NCI-H1048 (cell line): ENCODE data around the gene TMEM154.
"Not testable (repeated sequence)": the region's sequence is repeated elsewhere in the genome, so short reads cannot be mapped to it uniquely, and the experiment has no call there.

Experiments
- DNase-seq: peaks from one replicate; lab custom pipeline; 2025; lab: John Stamatoyannopoulos, UW

TMEM154 gene

DNA sequence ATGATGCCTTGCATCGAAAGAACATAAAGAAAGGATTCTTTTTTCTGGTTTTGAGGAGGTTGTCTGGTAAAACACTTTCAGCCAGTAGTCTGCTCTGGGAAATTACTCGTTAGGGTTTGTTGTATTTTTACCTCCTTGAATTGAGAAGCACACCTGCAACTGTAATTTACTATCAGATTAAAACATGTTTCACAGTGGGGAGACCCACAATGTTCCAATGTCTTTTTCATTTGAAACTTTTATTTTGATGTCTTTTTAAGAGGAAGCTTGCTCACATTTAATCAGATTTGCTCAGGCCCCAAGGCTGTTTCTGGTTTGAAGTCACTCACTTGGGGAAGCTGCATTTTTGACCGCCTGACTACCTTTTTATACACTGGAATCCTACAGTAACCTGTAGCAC is 12.0 kb downstream of the TMEM154 start:
- DNase-seq = no peak

DNA sequence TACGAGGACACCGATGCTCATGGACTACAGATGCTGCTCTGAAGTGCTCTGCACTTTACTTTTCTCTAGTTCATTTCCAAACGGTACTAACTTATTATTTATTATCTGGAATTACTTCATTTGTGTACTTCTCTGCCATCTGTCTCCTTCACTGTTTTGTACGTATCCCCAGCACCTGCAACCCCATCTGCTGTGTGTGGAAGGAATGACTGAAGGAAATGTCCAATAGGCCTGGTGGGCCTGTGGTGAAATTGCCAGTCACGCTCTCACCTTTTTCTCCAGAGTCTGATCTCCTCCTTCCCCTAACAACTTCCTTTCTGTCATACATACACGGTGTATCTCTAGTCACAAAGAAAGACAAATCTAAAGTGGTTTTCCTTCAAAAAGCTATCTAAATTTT is 12.9 kb downstream of the TMEM154 start:
- DNase-seq = no peak

DNA sequence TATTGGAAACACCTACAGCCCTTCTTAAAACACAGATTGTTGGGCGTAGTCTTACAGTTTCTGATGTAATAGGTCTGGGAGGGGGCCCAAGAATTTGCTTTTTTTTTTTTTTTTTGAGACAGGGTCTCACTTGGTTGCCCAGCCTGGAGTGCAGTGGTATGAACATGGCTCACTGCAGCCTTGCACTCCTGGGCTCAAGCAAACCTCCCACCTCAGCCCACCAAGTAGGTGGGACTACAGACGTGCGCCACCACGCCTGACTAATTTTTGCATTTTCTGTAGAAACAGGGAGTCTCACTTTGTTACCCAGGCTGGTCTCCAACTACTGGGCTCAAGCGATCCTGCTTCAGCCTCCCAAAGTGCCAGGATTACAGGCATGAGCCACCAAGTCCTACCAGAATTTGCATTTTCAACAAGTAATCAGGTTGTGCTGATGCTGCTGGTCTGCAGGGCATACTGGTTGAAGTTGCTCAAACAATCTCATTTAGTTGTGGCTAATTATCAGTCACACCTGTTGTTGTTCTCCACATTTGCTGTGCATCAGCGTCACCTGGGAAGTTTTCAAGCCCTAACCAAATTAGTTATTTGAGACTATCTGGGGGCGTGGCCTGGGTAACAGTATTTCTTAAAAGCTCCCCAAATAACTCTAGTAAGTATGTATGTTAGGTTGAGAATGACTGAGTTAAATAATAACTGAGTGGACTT is 14.0 kb downstream of the TMEM154 start:
- no peak for DNase-seq

DNA sequence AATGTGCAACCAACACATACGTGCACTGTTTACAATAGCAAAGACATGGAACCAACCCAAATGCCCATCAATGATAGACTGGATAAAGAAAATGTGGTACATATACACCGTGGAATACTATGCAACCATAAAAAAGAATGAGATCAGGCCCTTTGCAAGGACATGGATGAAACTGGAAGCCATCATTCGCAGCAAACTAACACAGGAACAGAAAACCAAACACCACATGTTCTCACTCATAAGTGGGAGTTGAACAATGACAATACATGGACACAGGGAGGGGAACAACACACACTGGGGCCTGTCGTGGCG is 15.8 kb downstream of the TMEM154 start:
- not testable (repeated sequence) for DNase-seq

DNA sequence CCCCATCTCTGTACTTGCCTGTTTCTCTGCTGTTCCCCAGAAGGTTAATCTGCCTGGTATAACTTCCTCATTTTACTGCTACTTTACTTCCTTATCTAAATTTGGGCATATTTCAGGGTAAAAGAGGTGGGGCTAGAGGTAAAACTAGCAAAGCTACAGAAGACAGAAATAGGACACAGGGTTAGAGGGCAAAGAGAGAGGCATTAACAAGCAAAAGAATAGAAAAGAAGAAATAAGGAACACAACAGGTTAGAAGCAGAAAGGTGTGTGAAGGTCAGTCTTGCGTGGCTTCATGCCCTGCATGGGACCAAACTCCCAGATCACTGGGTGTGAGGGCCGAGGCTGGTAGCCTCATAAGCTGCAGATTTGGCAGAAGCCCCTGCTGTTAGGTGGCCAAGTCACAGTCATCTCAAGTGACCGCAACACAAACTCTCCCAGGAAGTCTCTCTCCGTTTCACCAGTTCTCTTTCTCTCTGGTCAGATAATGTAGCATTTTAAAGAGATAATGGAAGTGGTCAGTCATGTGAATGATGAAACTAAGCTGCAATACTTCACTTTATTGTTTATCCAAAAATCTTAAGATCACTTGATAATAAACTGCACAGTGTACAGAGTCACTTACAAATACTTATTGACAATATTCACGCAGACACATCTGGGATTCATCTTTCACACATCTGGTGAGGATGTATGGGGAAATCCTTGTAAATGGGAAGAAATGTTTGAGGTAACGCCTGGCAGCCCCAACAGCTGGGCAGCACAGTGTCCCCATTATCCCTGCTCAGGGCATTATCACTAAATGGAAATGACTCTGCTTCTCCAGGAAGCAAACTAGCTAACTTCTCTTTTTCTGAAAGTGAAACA is 16.4 kb downstream of the TMEM154 start:
- no peak for DNase-seq

DNA sequence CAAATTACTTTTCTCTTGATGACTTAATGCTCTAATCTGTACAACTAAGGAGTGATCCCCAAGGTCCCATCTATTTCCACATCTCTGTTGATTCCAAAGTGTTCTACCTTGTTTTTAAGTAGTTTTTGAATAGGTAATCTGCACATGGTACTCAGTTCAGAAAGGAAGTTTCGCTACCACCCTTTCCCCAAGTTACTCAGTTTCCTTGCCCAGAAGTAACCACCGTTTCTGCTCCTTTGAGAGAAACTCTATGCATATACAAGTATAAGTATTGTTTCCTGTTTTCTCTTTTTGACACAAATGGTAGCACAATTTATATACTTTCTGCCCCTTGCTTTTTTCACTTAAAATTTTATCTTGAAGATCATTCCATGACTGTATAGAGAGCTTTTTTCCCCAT is 18.1 kb downstream of the TMEM154 start:
- DNase-seq = no peak

DNA sequence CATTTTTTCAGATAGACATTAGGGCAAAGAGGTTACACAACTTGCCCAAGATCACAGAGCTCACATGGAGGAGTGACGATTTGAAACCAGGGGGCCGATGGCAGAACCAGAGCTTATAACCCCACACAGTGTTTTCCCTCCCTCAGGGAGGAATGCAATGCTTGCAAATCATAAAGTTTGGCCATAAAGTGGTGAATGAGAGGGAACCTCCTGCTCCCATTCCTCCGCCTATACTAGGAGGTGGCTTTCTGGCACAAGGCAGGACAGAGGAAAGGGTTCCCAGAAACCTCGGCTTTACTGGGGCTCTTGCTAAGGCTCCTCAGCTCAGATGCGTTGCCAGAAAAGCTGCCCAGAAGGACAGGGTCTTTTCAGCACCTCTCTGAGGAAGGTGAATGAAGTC is 19.3 kb downstream of the TMEM154 start:
- no peak for DNase-seq

DNA sequence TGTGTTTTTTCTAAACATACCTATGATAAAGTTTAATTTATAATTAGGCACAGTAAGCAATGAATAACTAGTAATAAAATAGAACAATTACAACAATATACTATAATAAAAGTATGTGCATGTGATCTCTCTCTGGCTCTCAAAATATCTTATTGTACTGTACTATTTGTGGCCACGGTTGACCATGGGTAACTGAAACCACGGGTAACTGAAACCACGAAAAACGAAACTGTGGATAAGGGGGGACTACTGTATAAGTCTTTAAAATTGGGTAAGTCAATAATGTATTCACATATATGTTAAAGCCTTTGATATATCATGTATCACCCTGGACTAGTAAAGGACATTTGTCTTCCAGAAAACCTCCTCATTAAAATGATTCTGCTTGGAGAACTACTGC is 20.0 kb downstream of the TMEM154 start:
- DNase-seq = no peak

DNA sequence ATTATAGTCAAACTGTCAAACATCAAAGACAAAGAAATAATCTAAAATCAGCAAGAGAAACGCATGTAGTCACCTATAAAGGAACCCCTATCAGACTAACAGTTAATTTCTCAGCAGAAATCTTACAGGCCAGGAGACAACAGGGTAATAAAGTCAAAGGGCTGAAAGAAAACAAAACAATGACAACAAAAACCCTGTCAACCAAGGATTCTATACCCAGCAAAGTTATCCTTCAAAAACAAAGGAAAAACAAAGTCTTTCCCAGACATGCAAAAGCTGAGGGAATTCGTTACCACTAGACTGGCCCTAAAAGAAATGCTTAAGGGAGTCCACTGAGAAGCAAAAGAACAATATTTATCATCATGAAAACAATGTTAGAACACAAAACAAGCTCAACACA is 22.1 kb downstream of the TMEM154 start:
- DNase-seq = no peak

DNA sequence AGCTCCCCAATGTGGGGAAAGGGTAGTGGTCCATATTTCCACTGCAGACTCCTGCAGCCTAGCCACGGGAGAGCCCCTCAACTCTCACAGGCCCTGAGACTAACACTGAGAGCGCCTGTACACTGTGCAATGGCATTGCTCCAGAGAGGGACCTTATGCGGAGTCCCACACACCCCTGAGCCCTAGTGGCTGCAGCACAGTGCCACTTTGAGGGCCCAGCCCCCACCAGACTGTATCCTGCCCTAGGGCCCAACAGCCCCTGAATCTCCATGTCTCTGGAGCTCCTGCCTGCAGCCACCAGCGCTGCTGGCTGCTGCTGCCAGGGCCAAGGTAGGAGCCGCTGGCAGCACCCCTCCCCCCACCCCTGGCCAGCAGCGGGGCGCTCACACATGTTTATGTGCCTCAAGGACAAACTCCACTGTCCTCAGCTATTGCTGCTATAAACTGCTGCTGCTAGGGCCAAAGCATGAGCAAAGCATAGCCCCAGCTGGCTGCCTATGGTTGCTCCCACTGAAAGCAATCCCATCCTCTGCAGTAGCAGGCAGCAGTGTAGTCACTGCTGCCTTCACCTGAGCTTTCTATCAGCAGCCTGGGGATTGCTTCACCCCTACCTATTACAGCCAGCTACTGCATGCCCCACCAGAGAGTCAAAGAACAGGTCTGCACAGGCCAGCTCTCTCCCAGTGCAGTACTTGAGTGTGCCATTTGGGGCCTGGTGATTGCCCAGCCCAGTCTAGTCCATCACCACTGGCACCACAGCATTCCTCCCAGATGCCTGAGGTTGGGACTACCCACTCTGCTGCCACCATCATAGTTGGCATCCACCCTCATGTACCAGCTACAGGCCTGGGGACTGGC is 24.3 kb downstream of the TMEM154 start:
- DNase-seq = no peak

DNA sequence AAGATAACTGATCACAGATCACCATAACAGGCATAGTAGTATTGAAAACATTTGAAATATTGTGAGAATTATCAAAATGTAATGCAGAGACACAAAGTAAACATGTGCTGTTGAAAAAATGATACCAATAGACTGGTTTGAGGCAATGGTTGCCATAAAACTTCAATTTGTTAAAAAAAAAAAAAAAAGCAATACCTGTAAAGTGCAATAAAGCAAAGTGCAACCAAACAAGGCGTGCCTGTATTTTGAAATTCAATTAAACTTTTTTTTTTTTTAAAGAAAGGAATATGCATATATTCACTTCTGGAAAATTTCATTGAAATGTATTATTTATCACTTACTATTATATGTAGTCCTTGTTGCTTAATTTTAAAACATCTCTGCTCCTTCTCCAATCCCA is 27.7 kb downstream of the TMEM154 start:
- no peak for DNase-seq

DNA sequence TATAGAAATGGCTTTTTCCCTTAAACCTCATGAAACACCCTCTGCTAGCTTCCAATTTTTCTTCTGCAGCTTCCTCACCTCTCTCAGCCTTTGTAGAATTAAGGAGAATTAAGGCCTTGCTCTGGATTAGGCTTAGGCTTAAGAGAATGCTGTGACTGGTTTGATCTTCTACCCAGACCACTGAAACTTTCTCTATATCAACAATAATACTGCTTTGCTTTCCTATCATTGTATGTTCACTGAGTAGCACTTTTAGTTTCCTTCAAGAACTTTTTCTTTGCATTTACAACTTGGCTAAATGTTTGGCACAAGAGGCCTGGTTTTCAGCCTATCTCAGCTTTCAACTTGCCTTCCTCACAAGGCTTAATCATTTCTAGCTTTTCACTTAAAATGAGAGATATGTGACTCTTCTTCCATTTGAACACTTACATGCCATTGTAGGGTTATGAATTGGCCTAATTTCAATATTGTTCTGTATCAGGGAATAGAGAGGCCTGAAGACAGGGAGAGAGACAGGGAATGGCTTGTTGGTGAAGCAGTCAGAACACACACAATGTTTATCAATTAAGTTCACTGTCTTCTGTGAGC is 28.2 kb downstream of the TMEM154 start:
- DNase-seq = no peak

DNA sequence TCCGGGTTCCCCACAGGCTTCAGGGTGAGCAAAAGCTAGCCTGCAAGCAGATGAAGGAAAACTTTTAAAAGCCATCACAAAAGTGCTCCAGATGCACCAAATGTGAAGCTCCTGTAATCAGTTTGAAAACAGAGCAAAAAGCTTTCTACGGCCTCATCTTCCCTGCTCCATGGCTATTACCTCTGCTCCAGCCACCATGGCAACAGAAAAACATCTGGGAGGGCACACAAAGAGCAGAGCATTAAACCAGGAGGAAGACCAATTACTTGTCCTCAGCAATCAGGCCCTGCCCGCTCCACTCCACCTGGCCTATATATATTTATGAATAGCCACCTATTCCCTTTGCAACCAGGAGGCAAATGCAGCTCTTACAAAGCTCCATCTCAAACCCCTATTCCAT is 33.6 kb downstream of the TMEM154 start:
- no peak for DNase-seq

DNA sequence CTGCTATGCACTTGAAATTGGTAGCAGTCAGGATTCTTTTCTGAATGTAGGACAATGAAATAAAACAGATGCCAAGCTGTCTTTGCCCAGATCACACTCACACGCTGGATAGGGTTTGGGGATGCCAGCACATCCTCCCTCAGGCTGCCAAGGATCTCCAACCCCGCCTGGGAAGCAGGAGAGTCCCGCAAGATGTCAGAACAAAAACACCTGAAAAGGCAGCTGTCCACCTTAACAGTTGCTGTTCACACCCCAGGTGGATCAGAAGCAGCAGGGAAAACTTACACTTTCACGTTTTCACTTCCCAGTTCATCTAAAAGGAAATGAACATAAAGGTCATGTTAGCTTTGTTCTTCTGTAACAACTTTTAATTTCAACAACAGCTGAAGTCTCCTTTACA is 35.7 kb downstream of the TMEM154 start:
- DNase-seq = no peak

DNA sequence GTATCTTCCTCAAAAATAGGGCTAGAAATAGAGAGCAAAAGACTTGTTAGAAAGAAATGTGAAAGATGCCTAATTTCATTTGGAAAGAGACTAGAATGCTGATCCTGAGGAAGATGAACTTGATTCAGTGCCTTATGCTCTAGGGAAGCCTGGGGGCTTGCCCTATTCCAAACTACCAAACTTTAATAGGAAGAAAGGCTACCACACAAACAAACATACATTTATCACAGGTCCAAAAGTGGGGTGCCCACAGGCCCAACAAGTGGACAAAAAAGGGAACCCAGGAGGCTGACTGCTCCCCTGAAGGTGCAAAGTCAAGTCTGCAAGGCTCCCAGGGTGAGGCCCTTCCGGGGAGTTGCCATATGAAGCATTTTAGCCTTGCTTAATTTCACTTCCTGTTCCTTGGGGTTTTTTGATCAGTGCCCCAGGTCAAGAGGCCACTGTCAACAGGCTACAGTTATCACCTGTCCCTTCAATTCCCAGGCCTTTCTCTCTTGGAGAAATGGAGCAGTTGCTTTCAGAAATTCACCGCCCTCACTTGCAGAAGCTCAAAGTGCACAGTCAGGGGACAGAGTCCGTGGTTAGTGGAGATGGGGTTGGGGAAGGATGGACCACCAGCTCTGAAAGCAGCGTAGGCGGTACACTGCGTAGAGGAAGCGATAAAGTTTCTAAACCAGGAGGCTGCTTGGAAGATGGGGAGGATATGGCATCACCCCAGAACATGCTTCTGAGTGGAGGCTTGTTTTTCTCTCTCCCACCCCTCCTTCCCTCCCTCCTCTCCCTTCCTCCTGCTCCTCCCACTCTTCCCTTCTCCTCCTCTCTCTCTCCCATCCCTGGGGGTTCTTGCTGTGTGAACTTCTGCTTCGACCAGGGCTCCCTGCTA is 36.4 kb downstream of the TMEM154 start:
- no peak for DNase-seq

DNA sequence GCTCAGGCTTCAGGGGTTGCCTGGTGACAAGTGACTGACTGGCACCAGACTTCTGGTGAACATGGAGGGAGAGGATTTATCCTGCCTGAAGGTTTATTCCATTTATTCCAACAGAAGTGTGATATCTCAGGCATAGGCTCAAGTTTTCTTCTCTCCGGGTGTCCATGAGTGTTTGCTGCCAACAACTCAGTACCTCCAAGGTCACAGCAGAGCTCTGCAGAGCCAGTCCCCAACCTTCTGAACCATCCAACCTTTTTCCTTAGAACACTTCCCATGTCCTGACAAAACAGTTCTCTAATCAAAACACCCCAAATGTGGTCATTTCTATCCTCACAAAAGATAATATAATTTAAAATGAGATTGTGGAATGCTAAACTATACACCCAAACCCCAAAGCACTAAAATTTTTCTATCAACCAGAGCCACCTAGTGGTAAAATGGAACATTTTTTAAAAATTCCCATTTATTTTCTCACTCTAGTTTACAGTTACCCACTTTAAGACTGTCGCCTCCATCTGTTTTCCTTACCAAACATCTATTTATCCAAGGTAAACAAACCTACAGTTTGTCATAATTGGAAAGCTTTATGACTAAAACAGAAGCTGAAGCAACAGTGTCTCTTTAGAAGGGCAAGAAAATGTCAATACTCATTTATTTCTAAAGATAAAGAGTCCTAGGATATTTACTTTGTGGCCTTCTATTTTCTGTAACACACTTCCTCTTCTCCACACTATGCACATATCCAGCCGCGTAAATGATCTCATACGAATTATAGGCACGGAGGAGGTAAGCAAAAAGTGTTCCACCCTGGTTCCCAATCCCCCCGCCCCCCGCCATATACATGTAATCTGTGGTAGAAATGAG is 39.5 kb downstream of the TMEM154 start:
- no peak for DNase-seq

DNA sequence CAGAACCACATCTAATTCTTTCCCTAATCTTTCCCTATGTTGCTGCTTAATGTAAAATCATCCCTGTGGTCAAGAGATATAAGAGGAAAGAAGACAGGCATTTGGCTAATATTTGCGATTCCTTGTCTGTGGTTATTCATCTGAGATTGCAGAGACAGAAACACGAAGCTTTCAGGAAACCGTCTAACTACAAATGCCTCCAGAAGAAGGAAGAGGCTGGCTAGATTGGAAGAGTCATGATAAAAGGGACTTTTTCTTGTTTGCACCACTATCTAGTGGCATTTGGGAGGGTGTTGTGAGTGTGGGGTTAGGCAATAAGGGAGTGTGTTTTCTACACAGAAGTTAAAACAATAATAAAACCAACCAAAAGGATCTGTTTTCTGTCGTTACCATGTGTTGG is 43.9 kb downstream of the TMEM154 start:
- DNase-seq = no peak

DNA sequence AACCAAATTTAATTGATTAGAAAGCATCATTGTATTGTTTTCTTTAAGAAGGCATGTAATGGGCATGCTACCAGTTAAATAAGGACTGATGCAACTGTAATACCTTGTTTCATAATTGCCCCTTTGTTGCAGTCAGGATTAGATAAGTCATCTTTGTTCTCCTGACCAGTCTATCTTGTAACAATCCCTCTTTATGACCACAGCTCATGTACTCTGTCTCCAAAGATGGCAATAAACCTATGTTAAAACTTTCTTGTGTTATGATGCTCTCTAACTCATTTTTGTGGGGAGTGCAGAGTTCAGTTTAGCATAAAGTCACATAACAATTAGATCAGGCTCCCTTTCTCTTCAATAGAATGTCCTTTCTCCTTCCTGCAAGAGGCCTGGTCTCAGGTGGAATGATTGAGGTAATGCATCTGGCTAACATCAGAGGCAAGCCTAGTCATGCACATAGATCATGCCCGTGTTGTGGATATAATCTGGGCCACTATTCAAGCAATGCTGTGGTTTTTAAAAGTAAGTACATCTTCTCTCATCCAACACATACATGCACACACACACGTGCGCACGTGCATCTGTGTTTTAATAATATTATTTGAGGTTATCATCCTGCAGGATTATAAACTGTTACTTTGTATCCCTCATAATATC is 45.6 kb downstream of the TMEM154 start:
- no peak for DNase-seq

DNA sequence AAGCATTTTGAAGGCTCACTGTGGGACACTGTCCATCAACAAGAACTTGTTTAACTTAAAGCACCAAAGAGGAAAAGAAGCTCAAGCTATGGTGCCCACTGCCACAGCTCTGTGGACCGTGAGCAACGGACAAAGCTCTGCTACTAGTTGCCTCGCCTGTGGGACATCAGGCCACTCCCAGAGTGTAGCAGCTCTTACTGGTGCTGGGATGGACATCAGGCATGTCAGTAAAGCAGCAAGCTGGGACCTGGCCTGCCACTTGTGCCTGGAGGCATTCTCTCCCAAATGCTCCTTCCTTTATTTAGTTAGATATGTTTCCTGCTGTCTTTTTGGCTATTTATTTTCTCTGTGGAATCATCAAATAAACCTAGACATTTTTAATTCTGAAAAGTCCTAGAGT is 46.7 kb downstream of the TMEM154 start:
- DNase-seq = no peak

DNA sequence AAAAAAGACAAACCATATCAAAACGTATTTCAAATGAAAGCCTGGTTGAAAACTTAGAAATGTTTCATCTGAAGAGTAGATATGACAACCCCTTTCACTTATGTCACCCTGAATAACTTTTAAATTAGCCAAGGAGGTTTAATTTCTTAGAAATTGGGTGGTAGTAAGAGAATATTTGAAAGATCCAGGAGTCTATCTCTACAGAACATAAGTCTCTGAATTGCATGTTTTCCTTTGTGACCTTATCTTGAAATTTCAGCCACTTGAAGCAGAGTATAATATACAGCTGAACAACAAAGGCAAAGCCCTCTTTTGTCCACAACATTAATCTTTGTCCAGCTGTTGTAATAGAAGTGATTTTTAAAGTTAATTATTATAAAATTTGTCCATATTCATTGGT is 49.5 kb downstream of the TMEM154 start:
- DNase-seq = no peak
